Stomach smooth muscle (tissue), 2 donors: ENCODE results near the gene TK2.
"Not testable (repeated sequence)": the region's sequence is repeated elsewhere in the genome, so short reads cannot be mapped to it uniquely, and the experiment has no call there.

Source experiments
- H3K27ac ChIP-seq: one replicate; pipeline ENCODE4 v1.7.0; 2013; ENCODE audit warnings: mild to moderate bottlenecking, low read length, inconsistent platforms
- H3K27me3 ChIP-seq, 2 donors: one replicate each; pipeline ENCODE4 v1.7.0; 2013; ENCODE audit warnings: low read length in 2 of 2; ENCODE audit not compliant: insufficient read depth in 2 of 2, control insufficient read depth in 1 of 2
- H3K36me3 ChIP-seq, 2 donors: one replicate each; pipeline ENCODE4 v1.7.0; 2013; ENCODE audit warnings: low read length in 2 of 2; ENCODE audit not compliant: control insufficient read depth in 2 of 2, insufficient read depth in 2 of 2
- H3K4me1 ChIP-seq: one replicate; pipeline ENCODE4 v1.7.0; 2013; ENCODE audit warnings: low read length; ENCODE audit not compliant: control insufficient read depth, insufficient read depth
- H3K4me3 ChIP-seq, 2 donors: one replicate each; pipeline ENCODE4 v1.7.0; 2013; ENCODE audit warnings: low read length in 2 of 2
- H3K9ac ChIP-seq, 2 donors: one replicate each; pipeline ENCODE4 v1.7.0; 2013; ENCODE audit warnings: low read length in 2 of 2, mild to moderate bottlenecking in 1 of 2
- H3K9me3 ChIP-seq, 2 donors: one replicate each; pipeline ENCODE4 v1.7.0; 2013; ENCODE audit warnings: low read length in 2 of 2; ENCODE audit not compliant: control insufficient read depth in 2 of 2
- donor health status: healthy.
- donor health status: Pancreatic carcinoma.

Gene TK2

DNA sequence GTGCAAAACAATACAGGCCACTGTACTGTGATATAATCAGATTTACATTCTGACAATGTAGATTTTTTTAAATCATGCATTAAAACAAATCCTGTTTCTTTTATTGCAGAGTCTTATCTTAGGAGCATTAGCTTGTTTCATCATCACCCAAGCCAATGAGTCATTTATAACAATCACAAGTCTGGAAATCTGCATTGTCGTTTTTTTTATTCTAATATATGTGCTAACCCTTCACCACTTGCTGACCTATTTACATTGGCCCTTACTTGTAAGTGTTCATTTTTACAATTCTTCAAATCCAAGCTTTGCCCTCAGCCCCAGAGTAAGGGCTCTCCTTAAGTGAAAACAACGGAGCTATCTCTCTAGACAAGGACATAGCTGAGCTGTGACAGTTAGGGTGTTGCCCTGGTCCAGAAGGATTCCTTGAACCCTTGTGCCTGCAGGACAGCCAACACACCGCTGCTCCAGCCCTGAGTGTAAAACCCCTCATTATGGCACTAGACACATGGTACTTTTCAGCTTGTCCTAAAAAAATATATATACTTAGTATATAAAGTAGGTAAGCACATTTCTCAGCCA, 20.0 kb upstream of the TK2 start:
- Histone ChIP-seq H3K9ac (no peak overlapping the region), H3K4me3 (no peak overlapping the region), H3K27me3 (no peaks in the 10 kb centered on the region), H3K27ac (no peak overlapping the region), H3K36me3 (no peaks in the 10 kb centered on the region), H3K9me3 (no peaks in the 10 kb centered on the region), H3K4me1 (no peaks in the 10 kb centered on the region)

DNA sequence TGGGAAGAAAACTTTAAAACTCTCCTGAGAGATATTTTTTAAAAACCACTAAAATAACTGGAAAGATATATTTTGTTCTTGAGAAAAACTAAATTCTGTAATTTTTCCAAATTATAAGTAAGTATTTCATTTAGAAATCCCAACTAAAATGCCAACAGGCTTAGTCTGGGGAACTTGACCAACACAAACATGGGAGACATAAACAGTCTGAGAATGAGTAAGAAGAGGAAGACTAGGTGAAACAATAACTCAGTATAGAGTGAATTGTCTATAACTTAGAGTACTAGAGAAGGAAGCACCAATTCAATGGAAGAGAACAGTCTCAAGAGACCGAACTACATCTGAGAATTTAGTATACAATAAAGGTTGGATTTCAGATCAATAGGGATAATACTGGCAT, 19.2 kb upstream of the TK2 start:
- H3K9me3 ChIP-seq: no peaks in the 10 kb centered on the region
- H3K9ac ChIP-seq: no peak overlapping the region
- peaks cover 0 to 2% of the 10 kb centered on the region in 2 donors for H3K36me3 ChIP-seq
- no peaks in the 10 kb centered on the region for H3K27me3 ChIP-seq
- H3K4me3 ChIP-seq: no peak overlapping the region
- H3K4me1 ChIP-seq: no peaks in the 10 kb centered on the region
- no peak overlapping the region for H3K27ac ChIP-seq

DNA sequence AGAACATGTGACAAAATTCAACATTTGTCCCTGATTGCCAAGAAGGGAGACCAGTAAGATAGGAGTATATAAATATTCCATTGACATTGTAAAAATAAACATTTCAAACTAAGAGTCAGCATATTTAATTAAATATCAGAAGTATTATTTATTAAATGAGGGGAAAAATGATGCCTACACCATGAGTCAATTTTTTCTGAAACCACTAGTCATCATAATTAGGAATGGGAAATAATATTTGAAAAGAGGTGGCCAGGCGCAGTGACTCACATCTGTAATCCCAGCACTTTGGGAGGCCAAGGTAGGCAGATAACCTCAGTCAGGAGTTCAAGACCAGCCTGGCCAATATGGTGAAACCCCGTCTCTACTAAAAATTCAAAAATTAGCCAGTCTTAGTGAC, 18.4 kb upstream of the TK2 start:
- Histone ChIP-seq H3K4me3 (no peak overlapping the region), H3K9me3 (no peaks in the 10 kb centered on the region), H3K4me1 (no peaks in the 10 kb centered on the region), H3K9ac (no peak overlapping the region), H3K36me3 (peaks cover 0 to 2% of the 10 kb centered on the region in 2 donors), H3K27ac (no peak overlapping the region), H3K27me3 (no peaks in the 10 kb centered on the region)

DNA sequence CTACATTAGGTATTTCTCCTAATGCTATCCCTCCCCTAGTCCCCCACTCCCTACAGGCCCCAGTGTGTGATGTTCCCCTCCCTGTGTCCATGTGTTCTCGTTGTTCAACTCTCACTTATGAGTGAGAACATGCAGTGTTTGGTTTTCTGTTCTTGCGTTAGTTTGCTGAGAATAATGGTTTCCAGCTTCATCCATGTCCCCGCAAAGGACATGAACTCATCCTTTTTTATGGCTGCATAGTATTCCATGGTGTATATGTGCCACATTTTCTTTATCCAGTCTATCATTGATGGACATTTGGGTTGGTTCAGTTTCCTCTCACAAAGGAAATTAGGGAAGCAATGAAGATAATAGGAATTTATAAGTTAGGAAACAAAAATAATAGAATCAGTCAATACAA, 17.3 kb upstream of the TK2 start:
- not testable (repeated sequence) for H3K27ac ChIP-seq, H3K9ac ChIP-seq, H3K27me3 ChIP-seq, H3K4me1 ChIP-seq, H3K36me3 ChIP-seq, H3K4me3 ChIP-seq, H3K9me3 ChIP-seq

DNA sequence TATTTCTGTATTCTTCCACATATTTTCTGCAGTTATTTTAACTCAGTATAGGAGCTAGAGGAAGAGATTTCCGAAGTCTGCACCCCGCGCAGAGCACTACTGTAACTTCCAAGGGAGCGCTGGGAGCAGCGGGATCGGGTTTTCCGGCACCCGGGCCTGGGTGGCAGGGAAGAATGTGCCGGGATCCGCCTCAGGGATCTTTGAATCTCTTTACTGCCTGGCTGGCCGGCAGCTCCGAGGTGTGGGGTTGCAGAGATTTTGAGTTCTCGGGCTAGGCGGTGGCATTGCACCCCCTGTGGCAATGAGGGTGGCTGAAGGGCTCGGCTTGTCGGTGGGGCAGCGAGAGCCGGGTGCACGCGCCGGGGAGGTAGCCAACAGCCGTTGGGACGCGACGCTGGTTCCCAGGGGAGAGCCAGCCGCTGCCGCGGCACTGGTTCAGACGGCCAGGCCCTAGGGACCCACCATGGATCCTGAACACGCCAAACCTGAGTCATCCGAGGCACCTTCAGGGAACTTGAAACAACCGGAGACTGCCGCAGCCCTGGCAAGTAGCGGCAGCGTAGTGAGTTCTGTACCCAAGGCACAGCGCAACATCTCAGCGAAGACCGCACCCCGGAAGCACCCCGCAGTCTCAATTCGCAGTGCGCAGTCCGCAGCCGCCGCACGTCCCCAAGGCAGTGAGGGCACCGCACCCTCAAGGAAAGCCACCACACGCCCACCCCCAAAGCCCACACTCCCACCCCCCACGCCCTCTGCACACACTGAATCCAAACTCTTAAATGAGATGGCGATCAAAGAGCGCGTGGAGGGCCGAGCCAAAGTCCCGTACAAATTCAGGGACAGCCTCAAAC, 16.4 kb upstream of the TK2 start, which contains the start of gene CMTM1:
Gene CMTM1 (plus strand): TSS at position 389 of the 851 bp plus-strand sequence. CDS start 75 bp downstream, at position 464.
- peaks cover 0 to 2% of the 10 kb centered on the region in 2 donors for H3K36me3 ChIP-seq
- no peak within 1 kb of the TSS for H3K4me3 ChIP-seq
- no peak within 1 kb of the TSS for H3K27ac ChIP-seq
- no peak within 1 kb of the TSS for H3K9ac ChIP-seq
- no peaks in the 10 kb centered on the region for H3K9me3 ChIP-seq
- H3K4me1 ChIP-seq: peaks cover 2% of the 10 kb centered on the region
- no peaks in the 10 kb centered on the region for H3K27me3 ChIP-seq

DNA sequence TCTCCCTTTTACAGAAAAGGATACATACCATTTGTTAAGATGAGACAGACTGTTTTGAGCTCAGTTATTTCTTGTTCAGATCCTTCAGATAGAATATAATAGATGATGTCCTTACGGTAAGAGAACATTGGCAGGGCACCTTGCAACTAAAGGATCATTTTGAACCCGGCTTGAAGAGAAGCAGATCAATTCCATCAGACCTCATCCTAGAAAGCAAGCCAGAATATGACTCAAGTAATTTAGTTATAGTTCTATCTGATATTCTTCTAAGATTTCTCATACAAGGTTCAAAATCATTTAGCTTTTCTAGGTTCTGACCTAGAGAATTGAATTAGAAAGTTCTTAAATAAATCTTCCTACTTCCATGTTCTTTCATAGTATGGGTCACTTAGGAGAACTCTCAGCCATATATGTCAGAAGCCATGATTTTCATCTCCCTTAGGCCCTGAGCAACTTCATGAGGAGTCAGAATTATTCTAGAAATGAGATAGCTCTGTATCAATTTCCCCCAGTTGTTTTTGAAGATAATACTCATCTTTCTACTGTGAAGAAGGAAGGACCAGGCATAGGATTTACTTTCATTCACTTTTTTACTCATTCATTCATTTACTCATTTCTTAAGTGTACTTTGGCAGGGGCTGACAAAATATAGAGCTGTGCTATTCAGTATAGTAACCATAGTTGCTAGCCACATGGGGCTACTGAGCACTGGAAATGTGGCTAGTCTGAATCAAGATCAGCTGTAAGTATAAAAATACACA, 13.8 kb upstream of the TK2 start:
- Histone ChIP-seq H3K27ac (no peak overlapping the region), H3K4me1 (peaks cover 2% of the 10 kb centered on the region), H3K9ac (no peak overlapping the region), H3K36me3 (peaks cover 0 to 4% of the 10 kb centered on the region in 2 donors), H3K9me3 (no peaks in the 10 kb centered on the region), H3K4me3 (no peak overlapping the region), H3K27me3 (no peaks in the 10 kb centered on the region)

DNA sequence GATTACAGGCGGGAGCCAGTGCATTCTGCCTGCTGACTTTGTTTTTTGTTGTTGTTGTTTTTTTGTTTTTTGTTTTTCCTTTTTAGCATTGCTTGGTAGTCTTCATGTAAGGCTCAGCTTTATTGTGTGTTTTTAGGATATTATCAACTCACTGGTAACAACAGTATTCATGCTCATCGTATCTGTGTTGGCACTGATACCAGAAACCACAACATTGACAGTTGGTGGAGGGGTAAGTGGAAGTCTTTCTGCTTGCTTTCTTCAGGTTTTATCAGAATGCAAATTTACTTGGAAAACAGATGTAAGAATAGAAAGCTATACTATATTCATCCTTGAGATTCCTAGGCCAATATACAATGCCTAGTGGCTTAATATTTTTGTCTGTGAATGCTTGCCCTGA, 13.1 kb upstream of the TK2 start:
- Histone ChIP-seq H3K36me3 (peaks cover 0 to 4% of the 10 kb centered on the region in 2 donors), H3K27me3 (no peaks in the 10 kb centered on the region), H3K9me3 (no peaks in the 10 kb centered on the region), H3K4me3 (no peak overlapping the region), H3K4me1 (peaks cover 2% of the 10 kb centered on the region), H3K27ac (no peak overlapping the region), H3K9ac (no peak overlapping the region)

DNA sequence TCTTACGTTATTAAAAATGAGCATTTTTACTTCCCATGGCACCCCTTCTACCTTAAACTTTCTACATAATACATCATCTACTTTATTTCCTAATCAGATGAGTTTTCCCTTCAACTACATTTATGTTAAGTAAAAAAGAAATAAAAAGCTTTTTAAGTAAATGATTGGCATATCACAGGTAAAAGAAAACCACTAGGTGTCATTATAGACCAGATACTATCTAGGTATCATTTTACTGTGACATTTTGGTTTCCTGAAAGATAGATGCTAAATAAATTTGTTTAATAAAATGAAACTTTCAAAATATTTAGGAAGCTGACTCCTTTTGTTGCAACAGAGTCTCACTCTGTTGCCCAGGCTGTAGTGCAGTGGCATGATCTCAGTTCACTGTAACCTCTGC, 12.5 kb upstream of the TK2 start:
- peaks cover 2% of the 10 kb centered on the region for H3K4me1 ChIP-seq
- H3K36me3 ChIP-seq: peaks cover 0 to 4% of the 10 kb centered on the region in 2 donors
- no peak overlapping the region for H3K27ac ChIP-seq
- H3K27me3 ChIP-seq: no peaks in the 10 kb centered on the region
- H3K4me3 ChIP-seq: no peak overlapping the region
- H3K9me3 ChIP-seq: no peaks in the 10 kb centered on the region
- H3K9ac ChIP-seq: no peak overlapping the region

DNA sequence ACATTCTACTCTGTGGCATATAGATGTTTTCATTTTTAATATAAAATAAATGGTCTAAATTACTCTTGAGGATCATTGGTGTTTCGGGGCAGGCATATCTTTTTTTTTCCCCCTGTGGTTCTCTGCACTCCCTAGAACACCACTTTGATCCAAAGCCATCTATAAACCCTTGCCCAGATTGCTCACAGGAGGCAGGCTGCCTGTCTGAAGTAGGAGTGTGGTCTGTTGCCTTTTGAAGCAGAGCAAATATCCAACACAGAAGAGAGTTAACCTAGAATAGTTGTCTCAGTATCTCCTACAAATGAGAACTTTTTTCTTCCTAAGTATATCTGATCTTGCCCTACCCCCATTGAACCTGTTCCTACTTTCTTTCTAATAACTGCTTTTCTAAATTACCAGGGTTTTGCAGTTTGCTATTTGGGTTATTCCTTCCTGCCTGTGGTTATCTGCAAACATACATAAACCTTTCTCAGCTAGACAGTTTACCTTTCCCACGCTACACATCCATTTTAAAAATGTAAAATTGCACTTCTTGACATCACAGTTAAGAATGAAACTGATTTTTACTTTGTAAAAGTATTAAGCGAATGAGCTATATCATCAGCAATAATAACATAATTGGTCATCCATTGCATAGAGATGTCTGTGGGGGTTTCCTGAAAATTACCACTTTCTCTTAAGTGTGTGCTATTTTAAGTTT, 11.6 kb upstream of the TK2 start:
- Histone ChIP-seq H3K9me3 (no peaks in the 10 kb centered on the region), H3K4me3 (no peak overlapping the region), H3K27me3 (no peaks in the 10 kb centered on the region), H3K4me1 (peaks cover 2% of the 10 kb centered on the region), H3K27ac (no peak overlapping the region), H3K36me3 (peaks cover 0 to 4% of the 10 kb centered on the region in 2 donors), H3K9ac (no peak overlapping the region)

DNA sequence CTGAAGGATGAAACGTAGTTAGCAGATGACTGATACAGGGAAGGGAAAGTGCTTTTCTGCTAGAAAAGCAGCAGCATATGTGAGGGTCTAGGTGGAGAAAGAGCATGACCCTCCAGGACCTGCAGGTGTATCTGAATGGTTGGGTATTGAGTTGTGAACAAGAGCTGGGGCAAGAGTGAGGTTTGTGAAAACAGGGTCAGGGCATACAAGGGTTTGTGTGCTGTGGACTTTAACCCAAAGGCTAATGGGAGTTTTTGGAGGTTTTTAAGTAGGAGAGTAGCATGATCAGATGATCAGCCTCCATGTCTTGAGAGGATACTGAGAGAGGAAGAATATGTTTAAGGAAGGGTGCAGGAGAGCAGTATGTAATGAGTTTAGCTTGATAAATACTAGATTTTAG, 10.2 kb upstream of the TK2 start:
- H3K27ac ChIP-seq: no peak overlapping the region
- H3K9ac ChIP-seq: no peak overlapping the region
- H3K4me3 ChIP-seq: no peak overlapping the region
- H3K9me3 ChIP-seq: no peaks in the 10 kb centered on the region
- peaks cover 2% of the 10 kb centered on the region for H3K4me1 ChIP-seq
- peaks cover 0 to 4% of the 10 kb centered on the region in 2 donors for H3K36me3 ChIP-seq
- no peaks in the 10 kb centered on the region for H3K27me3 ChIP-seq
